K562 (cell line): Measurements from ENCODE around the gene PRKD2.

Source experiments
- ATF2 ChIP-seq: sonication (generic); formaldehyde crosslinking; IDR thresholded peaks from 2 replicates; pipeline ENCODE4 v1.8.1; 2022; ENCODE audit warnings: missing genetic modification reagents
- DPF2 ChIP-seq: fragments of 450-650 bp; IDR thresholded peaks from 2 replicates; pipeline ENCODE4 v1.6.1; 2016
- EZH2 ChIP-seq: IDR thresholded peaks from 2 replicates; pipeline ENCODE4 v1.6.1; 2012; ENCODE audit warnings: low read depth, mild to moderate bottlenecking, inconsistent platforms, low read length, borderline replicate concordance
- ZNF124 ChIP-seq: sonication (generic); formaldehyde crosslinking; IDR thresholded peaks from 2 replicates; pipeline ENCODE4 v1.8.1; 2022; ENCODE audit warnings: missing genetic modification reagents
- TF ChIP-seq, protein P1 (sequence below): sonication (generic); formaldehyde crosslinking; IDR thresholded peaks from 2 replicates; pipeline ENCODE4 v1.8.1; 2023; ENCODE audit warnings: mild to moderate bottlenecking, missing genetic modification reagents
- TF ChIP-seq, protein P2 (sequence below): fragments of 200-800 bp; sonication (Bioruptor generic); IDR thresholded peaks from 2 replicates; pipeline ENCODE4 v1.6.1; 2016; ENCODE audit warnings: missing genetic modification characterization, missing compliant biosample characterization

DNA sequence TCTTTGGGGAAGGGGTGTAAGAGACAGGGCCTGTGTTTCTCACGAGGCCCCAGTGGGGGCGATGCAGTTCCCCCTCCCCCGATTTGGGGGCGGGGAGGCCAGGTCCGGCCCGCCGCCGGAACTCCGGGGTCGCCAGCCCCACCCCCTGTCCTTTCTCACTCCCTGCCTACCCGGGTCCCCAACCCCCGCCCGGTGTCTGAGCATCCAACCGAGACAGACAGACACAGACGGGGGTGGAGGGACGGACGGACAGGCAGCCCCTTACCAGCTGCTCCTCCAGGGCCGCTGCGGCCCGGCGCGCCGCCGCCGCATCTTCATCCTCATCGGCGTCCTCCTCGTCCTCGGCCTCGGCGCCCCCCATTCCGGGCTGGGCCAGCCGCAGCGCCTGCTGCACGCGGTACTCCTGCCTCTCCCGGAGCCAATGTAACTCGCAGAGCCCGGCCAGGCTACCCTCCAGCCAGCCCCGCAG, 56.3 kb downstream of the PRKD2 start:
- no peak for TF ChIP-seq EZH2
- no peak for TF ChIP-seq ATF2 (CRISPR knock-in tag)
- no peak for TF ChIP-seq DPF2
- TF ChIP-seq, protein P1, sequence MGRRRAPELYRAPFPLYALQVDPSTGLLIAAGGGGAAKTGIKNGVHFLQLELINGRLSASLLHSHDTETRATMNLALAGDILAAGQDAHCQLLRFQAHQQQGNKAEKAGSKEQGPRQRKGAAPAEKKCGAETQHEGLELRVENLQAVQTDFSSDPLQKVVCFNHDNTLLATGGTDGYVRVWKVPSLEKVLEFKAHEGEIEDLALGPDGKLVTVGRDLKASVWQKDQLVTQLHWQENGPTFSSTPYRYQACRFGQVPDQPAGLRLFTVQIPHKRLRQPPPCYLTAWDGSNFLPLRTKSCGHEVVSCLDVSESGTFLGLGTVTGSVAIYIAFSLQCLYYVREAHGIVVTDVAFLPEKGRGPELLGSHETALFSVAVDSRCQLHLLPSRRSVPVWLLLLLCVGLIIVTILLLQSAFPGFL (CRISPR knock-in tag), result no peak
- TF ChIP-seq ZNF124 (CRISPR knock-in tag), result no peak
- TF ChIP-seq, protein P2, sequence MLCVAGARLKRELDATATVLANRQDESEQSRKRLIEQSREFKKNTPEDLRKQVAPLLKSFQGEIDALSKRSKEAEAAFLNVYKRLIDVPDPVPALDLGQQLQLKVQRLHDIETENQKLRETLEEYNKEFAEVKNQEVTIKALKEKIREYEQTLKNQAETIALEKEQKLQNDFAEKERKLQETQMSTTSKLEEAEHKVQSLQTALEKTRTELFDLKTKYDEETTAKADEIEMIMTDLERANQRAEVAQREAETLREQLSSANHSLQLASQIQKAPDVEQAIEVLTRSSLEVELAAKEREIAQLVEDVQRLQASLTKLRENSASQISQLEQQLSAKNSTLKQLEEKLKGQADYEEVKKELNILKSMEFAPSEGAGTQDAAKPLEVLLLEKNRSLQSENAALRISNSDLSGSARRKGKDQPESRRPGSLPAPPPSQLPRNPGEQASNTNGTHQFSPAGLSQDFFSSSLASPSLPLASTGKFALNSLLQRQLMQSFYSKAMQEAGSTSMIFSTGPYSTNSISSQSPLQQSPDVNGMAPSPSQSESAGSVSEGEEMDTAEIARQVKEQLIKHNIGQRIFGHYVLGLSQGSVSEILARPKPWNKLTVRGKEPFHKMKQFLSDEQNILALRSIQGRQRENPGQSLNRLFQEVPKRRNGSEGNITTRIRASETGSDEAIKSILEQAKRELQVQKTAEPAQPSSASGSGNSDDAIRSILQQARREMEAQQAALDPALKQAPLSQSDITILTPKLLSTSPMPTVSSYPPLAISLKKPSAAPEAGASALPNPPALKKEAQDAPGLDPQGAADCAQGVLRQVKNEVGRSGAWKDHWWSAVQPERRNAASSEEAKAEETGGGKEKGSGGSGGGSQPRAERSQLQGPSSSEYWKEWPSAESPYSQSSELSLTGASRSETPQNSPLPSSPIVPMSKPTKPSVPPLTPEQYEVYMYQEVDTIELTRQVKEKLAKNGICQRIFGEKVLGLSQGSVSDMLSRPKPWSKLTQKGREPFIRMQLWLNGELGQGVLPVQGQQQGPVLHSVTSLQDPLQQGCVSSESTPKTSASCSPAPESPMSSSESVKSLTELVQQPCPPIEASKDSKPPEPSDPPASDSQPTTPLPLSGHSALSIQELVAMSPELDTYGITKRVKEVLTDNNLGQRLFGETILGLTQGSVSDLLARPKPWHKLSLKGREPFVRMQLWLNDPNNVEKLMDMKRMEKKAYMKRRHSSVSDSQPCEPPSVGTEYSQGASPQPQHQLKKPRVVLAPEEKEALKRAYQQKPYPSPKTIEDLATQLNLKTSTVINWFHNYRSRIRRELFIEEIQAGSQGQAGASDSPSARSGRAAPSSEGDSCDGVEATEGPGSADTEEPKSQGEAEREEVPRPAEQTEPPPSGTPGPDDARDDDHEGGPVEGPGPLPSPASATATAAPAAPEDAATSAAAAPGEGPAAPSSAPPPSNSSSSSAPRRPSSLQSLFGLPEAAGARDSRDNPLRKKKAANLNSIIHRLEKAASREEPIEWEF (CRISPR knock-in tag), result no peak
